B cell (primary cell): ENCODE results near the gene TRABD. TPM values are rescaled to one million over a fixed set of nuclear protein-coding genes. Genes with fewer than 3 reads are reported as not detected.

Experiments
- ATAC-seq: fragments of 200-7000 bp; cut with Tn5 transposase; one replicate; pipeline ENCODE4 v1.10.0; 2021; ENCODE audit warnings: low read depth, mild to moderate bottlenecking, moderate number of reproducible peaks, moderate library complexity
- CTCF ChIA-PET: fragments of 350-600 bp; sonication (Branson Sonifier 250); formaldehyde crosslinking; loops from one replicate; lab custom pipeline; 2021; ENCODE audit warnings: antibody characterized with exemption, inconsistent platforms; lab: Charles Lee
- POLR2A ChIA-PET: fragments of 350-600 bp; sonication (Branson Sonifier 250); formaldehyde crosslinking; loops from one replicate; lab custom pipeline; 2021; ENCODE audit warnings: antibody characterized with exemption; lab: Charles Lee
- DNase-seq: peaks from one replicate; pipeline ENCODE4 v3.0.0; 2013
- H2AFZ ChIP-seq: 2 replicates; pipeline ENCODE4 v1.6.1; 2012; ENCODE audit warnings: mild to moderate bottlenecking, low read depth, low read length; ENCODE audit not compliant: insufficient read depth, poor library complexity, severe bottlenecking
- H3K27ac ChIP-seq, 2 donors: 1 replicate in 1 of 2; 2 replicates in 1 of 2; pipeline ENCODE4 v1.5.1; 2012 to 2013; ENCODE audit warnings: low read length in 2 of 2, mild to moderate bottlenecking in 2 of 2, moderate library complexity in 1 of 2
- H3K27me3 ChIP-seq, 4 experiments: fragments of 200-600 bp in 1 of 4; sonication (generic) in 1 of 4; replicated peaks in 1 of 4; 1 replicate in 2 of 4; 2 replicates in 2 of 4; pipeline versions ENCODE4 v1.6.1 to v1.7.0; 2013 to 2016; ENCODE audit warnings: low read length in 3 of 4, mild to moderate bottlenecking in 2 of 4, mixed read lengths in 1 of 4, moderate library complexity in 1 of 4; ENCODE audit not compliant: insufficient read depth in 4 of 4, control insufficient read depth in 3 of 4; ENCODE audit errors: control extremely low read depth in 1 of 4
- H3K36me3 ChIP-seq, 2 experiments: replicated peaks in 1 of 2; 1 replicate in 1 of 2; 2 replicates in 1 of 2; pipeline versions ENCODE4 v1.6.1 to v1.7.1; 2013; ENCODE audit warnings: low read length in 1 of 2; ENCODE audit not compliant: insufficient read depth in 2 of 2, control insufficient read depth in 1 of 2; ENCODE audit errors: control extremely low read depth in 1 of 2, extremely low read depth in 1 of 2
- H3K4me1 ChIP-seq, 2 donors: fragments of 200-600 bp in 1 of 2; sonication (generic) in 1 of 2; 1 replicate in 1 of 2; 2 replicates in 1 of 2; pipeline versions ENCODE4 v1.5.1 to v1.6.1; 2013 to 2017; ENCODE audit warnings: low read length in 2 of 2; ENCODE audit not compliant: control insufficient read depth in 2 of 2, insufficient read depth in 2 of 2
- H3K4me2 ChIP-seq: replicated peaks from 2 replicates; pipeline ENCODE3; 2012; ENCODE audit warnings: mild to moderate bottlenecking, low read depth, low read length; ENCODE audit not compliant: poor library complexity, severe bottlenecking
- H3K4me3 ChIP-seq, 5 experiments: fragments of 200-600 bp in 1 of 5; sonication (generic) in 1 of 5; 1 replicate in 3 of 5; 2 replicates in 2 of 5; pipeline versions ENCODE4 v1.5.1 to v1.7.0; 2011 to 2016; ENCODE audit warnings: low read length in 4 of 5, mild to moderate bottlenecking in 4 of 5, low read depth in 2 of 5, control low read depth in 1 of 5, moderate library complexity in 1 of 5; ENCODE audit not compliant: insufficient read depth in 1 of 5; ENCODE audit errors: control extremely low read depth in 1 of 5, extremely low read depth in 1 of 5
- H3K79me2 ChIP-seq: fragments of 200-600 bp; sonication (generic); one replicate; pipeline ENCODE4 v1.6.0; 2016; ENCODE audit warnings: low read length; ENCODE audit not compliant: control insufficient read depth, insufficient read depth
- H3K9ac ChIP-seq: fragments of 200-600 bp; sonication (generic); 2 replicates; pipeline ENCODE4 v1.6.1; 2017; ENCODE audit warnings: mild to moderate bottlenecking, low read length, moderate library complexity
- H3K9me3 ChIP-seq, 3 donors: one replicate each; pipeline versions ENCODE4 v1.6.1 to v1.7.1; 2013; ENCODE audit warnings: low read length in 2 of 3; ENCODE audit not compliant: control insufficient read depth in 2 of 3, insufficient read depth in 1 of 3; ENCODE audit errors: control extremely low read depth in 1 of 3
- H4K20me1 ChIP-seq: 2 replicates; pipeline ENCODE4 v1.6.0; 2012; ENCODE audit warnings: mild to moderate bottlenecking, low read length; ENCODE audit not compliant: insufficient read depth, control insufficient read depth, poor library complexity, severe bottlenecking
- H3K27ac Mint-ChIP-seq: one replicate; pipeline ENCODE4 v1.8.0; 2021; ENCODE audit warnings: mixed read lengths
- H3K27me3 Mint-ChIP-seq: one replicate; pipeline ENCODE4 v1.8.0; 2021; ENCODE audit warnings: mixed read lengths
- H3K4me1 Mint-ChIP-seq: one replicate; pipeline ENCODE4 v1.8.0; 2021; ENCODE audit warnings: mixed read lengths
- H3K4me3 Mint-ChIP-seq: one replicate; pipeline ENCODE4 v1.8.0; 2021; ENCODE audit warnings: mixed read lengths
- H3K9me3 Mint-ChIP-seq: one replicate; pipeline ENCODE4 v1.8.0; 2022; ENCODE audit warnings: mixed read lengths; ENCODE audit not compliant: insufficient read depth
- CTCF ChIP-seq: fragments of 200-600 bp; IDR thresholded peaks from one replicate; pipeline ENCODE4 v1.8.0; 2022; ENCODE audit warnings: antibody characterized with exemption, mild to moderate bottlenecking
- EZH2 ChIP-seq: IDR thresholded peaks from 2 replicates; pipeline ENCODE4 v1.6.1; 2012; ENCODE audit warnings: borderline replicate concordance, low read depth, mild to moderate bottlenecking, moderate library complexity, low read length; ENCODE audit not compliant: insufficient read depth, poor library complexity, severe bottlenecking
- WGBS: methylation state at CpG from one replicate; pipeline ENCODE4 v1.1.5; 2013; ENCODE audit warnings: missing lambda C conversion rate; ENCODE audit not compliant: insufficient coverage; 5-methylcytosine and 5-hydroxymethylcytosine counted together
- intact Hi-C: fragments of 100-400 bp; cut with micrococcal nuclease; formaldehyde crosslinking; loops from one replicate; pipeline ENCODE4 v1.10.0; 2022
- polyA plus RNA-seq: library from polyadenylated mRNA; depleted of rRNA; stranded (reverse); fragments of >200 nt; gene quantifications from 2 replicates; pipeline ENCODE4 v1.2.3, GENCODE V29; 2012
- total RNA-seq, 2 donors: library from RNA; stranded (reverse); fragments of 120-200 nt in 1 of 2; gene quantifications; 1 replicate in 1 of 2; 2 replicates in 1 of 2; pipeline versions ENCODE4 v1.2.3 to v1.2.4, GENCODE V29; 2013 to 2022

TRABD gene
- total and polyA plus RNA-seq, 2 donors (not counting 1 experiment from before 2014, with no cell fraction given): 164 to 200 TPM

- intact Hi-C loops: no loop called here
- peak within 1 kb of the TSS; percentile 77 for H3K4me3 Mint-ChIP-seq
- 28% methylated on average over 58 of the region's 105 CpGs for WGBS
- H3K9me3 Mint-ChIP-seq: no peaks in the 10 kb centered on the region
- peaks cover 0 to 27% (median 18%) of the 10 kb centered on the region in 4 experiments for H3K27me3 ChIP-seq
- peaks cover 25 to 27% of the 10 kb centered on the region in 2 donors for H3K4me1 ChIP-seq
- TF ChIP-seq EZH2: peak; percentile 41
- no peak for TF ChIP-seq CTCF
- ChIA-PET POLR2A (interaction anchor here (0.6 to 8.0 kb wide), 2 partner anchors 20 to 61 kb away, joined by 3 to 54 read pairs; no protein-coding TSS in a partner anchor), CTCF (interaction anchor here (1.1 to 1.7 kb wide), 3 partner anchors 19 to 37 kb away, joined by 3 to 4 read pairs (median 4); no protein-coding TSS in a partner anchor)
- H3K9me3 ChIP-seq: peaks cover 0 to under 1% (median 0%) of the 10 kb centered on the region in 3 donors
- no peaks in the 10 kb centered on the region for H4K20me1 ChIP-seq
- H3K36me3 ChIP-seq: no peaks in the 10 kb centered on the region
- H3K27ac ChIP-seq: no peak within 1 kb of the TSS
- peak within 1 kb of the TSS; percentile 77 for H3K4me2 ChIP-seq
- H3K4me3 ChIP-seq: peak within 1 kb of the TSS in 2 of 5 experiments; percentile 25 to 33
- H3K79me2 ChIP-seq: no peaks in the 10 kb centered on the region
- DNase-seq: peak; percentile 26
- no peak within 1 kb of the TSS for H3K9ac ChIP-seq
- H3K4me1 Mint-ChIP-seq: peaks cover 22% of the 10 kb centered on the region
- H2AFZ ChIP-seq: no peak within 1 kb of the TSS
- ATAC-seq: no peak
- peak within 1 kb of the TSS; percentile 68 for H3K27ac Mint-ChIP-seq
- H3K27me3 Mint-ChIP-seq: peaks cover 23% of the 10 kb centered on the region
Measured at GRCh38 chr22:50170453-50171318, 15.0 kb upstream of the TRABD start, which contains the start of gene PANX2. Gene PANX2 (plus strand): TSS chr22:50170731. CDS start chr22:50170731, 0 bp downstream.
